GM10266 (cell line): Measurements from ENCODE around the gene HNRNPU.
"Not testable (repeated sequence)": the region's sequence is repeated elsewhere in the genome, so short reads cannot be mapped to it uniquely, and the experiment has no call there.

Experiments
- DNase-seq: peaks from one replicate; pipeline ENCODE4 v3.0.0; 2012; ENCODE audit errors: extremely low spot score
- TF ChIP-seq, protein P1 (sequence below): IDR thresholded peaks from 2 replicates; pipeline ENCODE4 v1.5.1; 2012; ENCODE audit warnings: mild to moderate bottlenecking, low read depth; ENCODE audit not compliant: control insufficient read depth, insufficient read depth; ENCODE audit errors: missing control alignments

The HNRNPU gene

DNA sequence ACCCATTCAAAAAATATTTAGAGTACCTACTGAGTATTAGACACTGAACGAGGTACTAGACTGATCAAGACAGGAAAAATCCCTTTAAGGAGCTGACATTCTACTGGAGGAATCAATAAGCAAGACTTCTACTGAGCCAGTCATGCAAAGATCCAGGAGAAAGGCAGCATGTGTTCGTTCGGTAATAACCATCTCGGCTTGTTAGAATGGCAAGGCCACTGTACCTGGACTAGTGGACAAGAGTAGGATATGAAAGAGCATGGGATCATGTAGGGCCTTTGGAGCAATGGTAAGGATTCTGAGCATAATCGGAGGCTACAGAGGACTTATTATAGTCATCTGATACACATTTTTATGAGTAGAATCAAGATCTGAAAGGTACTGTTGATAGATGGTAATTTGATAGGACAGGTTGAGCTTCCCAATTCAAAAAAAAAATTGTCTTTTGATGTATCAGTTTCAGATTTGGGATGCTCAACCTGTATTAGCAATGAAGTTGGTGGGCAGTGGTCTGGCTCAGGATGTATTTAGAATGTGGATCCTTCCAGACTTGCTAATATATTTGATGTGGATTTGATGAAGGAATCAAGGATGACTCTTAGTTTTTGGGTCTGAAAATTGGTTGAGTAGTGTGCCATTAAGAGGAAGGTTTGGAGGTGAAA, 26.6 kb downstream of the HNRNPU start:
- no peak for DNase-seq
- TF ChIP-seq, protein P1, sequence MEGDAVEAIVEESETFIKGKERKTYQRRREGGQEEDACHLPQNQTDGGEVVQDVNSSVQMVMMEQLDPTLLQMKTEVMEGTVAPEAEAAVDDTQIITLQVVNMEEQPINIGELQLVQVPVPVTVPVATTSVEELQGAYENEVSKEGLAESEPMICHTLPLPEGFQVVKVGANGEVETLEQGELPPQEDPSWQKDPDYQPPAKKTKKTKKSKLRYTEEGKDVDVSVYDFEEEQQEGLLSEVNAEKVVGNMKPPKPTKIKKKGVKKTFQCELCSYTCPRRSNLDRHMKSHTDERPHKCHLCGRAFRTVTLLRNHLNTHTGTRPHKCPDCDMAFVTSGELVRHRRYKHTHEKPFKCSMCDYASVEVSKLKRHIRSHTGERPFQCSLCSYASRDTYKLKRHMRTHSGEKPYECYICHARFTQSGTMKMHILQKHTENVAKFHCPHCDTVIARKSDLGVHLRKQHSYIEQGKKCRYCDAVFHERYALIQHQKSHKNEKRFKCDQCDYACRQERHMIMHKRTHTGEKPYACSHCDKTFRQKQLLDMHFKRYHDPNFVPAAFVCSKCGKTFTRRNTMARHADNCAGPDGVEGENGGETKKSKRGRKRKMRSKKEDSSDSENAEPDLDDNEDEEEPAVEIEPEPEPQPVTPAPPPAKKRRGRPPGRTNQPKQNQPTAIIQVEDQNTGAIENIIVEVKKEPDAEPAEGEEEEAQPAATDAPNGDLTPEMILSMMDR: no peak

DNA sequence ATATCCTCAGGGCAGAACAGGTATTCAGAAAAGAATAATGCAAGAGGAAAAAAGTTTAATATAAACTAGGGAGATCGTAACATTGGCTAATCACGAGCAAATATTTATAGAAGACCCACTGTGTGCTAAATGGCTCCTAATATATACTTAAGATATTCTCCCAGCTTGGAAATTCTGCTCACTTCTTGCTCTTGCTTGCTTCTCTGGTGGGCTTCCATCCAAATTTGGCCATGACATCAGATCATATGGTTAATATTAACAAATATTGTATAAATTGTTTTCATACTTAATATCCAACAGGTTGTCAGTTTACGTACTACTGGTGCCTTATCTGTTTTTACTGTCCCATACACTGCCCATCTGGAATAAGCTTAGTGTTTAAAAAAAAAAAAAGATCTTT, 27.8 kb downstream of the HNRNPU start:
- DNase-seq: no peak
- TF ChIP-seq, protein P1: no peak

DNA sequence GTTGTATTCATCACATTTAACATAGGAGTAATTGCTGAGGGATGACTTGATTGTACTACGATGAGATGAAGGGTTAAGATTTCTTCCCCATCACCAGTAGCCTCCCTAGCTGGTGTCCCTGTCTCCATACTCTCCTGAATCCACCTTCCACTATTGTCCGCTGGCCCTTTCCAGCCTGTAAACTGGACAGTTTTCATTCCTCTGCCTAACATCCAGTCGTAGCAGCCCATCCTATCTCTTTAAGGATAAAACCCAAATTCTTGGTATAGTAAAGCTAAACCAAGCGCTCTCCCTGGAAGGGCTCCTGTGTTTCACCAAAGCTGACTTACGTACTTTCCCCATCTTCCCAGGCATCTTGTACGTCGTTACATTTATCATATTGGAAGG, 28.2 kb downstream of the HNRNPU start:
- TF ChIP-seq, protein P1: no peak
- peak; percentile 21 for DNase-seq

DNA sequence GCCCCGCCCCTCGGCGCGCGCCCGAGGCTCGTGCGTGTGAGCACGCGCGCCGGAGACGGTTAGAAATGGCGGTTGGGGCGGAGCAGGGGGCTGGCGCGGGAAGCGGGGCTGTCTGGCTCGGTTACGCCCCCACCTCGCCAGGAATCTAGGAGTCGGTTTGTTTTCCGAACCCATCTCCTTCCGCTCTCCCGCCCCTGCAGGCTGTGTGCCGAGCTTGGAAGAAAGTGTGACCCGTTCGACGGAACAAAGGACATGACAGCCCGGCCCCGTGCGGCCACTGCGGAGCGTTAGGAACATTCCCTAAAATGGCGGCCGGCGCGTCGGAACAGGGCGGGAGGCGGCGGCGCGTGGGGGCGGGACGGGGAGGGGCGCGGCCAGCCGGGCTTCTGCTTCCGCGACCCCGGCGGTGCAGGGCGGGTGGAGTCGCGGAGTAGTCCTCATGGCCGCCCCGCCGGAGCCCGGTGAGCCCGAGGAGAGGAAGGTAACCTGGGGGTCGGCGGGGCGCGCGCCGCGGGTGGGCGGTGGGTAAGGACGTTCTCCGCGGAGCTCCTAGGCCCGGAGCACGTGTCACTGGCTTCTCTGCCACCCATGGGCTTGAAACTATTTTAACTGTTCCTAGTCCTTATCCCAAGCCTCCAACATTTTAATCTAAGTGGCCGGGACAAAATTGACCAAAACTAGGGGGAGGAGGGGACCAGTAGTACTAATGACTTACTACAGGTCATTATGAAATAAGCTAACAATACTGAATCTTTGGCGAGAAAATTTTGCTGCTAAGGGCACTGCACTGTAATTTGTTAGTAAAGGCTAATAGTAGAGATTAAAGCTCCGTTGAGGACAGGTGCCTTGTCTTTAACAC, 28.8 kb downstream of the HNRNPU start, which contains the start of gene COX20:
Gene COX20, plus strand, starts transcription at position 383 of the 859 bp plus-strand sequence. Its CDS starts 57 bp downstream, at position 440.
- TF ChIP-seq, protein P1: no peak
- peak; percentile 87 for DNase-seq

DNA sequence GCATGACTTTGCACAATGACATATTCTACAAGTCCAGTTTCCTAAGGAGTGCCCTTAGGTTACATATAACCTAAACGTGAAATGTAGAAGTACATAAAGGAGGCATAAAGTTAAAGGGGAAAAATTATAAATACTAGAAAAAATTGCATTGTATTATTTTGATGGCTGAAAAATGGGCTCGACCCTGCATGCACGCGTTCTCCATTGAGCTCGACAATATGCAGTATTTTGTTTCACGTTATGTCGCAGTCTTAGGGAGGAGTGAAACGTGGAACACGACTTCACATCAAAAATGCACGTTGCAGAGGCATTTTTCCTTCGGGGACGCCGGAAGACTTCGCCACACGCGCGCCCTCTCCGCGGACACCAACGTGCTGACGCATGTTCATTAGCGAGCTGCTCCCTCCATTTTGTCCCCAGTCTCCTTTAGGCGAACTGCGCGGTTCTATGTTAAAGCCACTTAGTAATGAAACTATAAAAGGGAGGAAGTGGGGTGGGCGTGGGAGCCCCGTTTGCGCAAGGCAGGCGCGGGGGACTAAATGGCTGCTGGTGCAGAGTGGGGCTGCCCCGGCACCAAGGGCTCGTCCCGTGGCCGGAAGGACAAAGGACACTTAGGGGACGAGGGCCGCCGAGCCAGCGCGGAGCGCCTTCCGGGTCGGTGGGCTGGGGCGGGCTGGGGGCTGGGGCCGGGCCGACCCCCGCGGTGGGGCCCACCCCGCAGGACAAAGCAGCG, 29.6 kb downstream of the HNRNPU start:
- DNase-seq: peak; percentile 94
- TF ChIP-seq, protein P1: no peak

DNA sequence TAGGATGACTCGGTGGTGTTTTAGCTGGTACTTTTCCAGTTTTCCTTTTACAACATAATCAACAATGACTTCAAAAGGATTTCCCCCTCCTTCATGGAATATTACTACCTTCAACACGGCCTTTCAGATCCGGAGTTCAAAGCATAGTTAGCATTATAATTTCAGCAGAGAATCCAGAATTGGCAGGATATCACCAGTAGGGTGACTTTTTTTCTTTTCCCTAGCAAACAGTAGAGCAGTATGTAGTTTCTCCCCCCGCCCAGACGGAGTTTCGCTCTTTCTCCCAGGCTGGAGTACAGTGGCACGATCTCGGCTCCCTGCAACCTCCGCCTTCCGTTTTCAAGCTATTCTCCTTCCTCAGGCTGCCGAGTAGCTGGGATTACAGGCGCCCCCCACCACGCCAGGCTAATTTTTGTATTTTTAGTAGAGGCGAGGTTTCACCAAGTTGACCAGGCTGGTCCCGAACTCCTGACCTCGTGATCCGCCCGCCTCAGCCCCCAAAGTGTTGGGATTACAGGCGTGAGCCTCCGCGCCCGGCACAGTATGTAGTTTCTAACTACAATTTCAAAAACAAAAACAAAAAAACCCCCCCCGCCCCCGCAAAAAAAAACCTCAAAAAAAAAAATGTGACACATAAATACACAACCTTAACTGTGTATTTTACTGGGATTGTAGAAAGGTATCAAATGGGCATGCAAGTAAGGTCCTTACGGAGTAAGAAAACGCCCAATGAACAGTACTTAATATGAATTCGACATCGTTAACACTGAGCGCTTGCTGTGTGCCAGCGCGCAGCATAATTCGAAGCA, 30.4 kb downstream of the HNRNPU start:
- DNase-seq: peak; percentile 31
- TF ChIP-seq, protein P1: no peak

DNA sequence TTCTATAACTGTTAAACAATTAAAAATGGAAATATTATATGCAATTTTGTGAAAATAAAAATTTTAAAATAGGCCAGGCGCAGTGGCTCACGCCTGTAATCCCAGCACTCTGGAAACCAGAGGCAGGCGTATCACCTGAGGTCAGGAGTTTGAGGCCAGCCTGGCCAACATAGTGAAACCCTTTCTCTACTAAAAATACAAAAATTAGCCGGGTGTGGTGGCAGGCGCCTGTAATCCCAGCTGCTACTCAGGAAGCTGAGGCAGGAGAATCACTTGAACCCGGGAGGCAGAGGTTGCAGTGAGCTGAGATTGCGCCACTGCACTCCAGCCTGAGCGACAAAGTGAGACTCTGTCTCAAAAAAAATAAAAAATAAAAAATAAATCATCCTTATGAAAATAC, 31.1 kb downstream of the HNRNPU start:
- not testable (repeated sequence) for DNase-seq
